Measurements from ENCODE around the gene TM9SF2. TPM values are rescaled to one million over a fixed set of nuclear protein-coding genes. Genes with fewer than 3 reads are reported as not detected.

The TM9SF2 gene
- total RNA-seq, 1 donor: 160 TPM

GRCh38 chr13:99463646-99464397, 37.5 kb upstream of the TM9SF2 start:
- H4K20me1 ChIP-seq (ENCODE audit: insufficient read depth, low read length): no peaks in the 10 kb centered on the region
- H3K79me2 ChIP-seq (ENCODE audit: insufficient read depth, low read length): no peaks in the 10 kb centered on the region
- H2AFZ ChIP-seq (ENCODE audit: low read length): no peak overlapping the region
- H3K27ac ChIP-seq (ENCODE audit: low read depth, low read length): no peak overlapping the region
- no peak for DNase-seq (ENCODE audit: insufficient read length, low spot score, missing footprints)
- no peaks in the 10 kb centered on the region for H3K9me3 ChIP-seq (ENCODE audit: low read depth, low read length)
- peaks cover 5% of the 10 kb centered on the region for H3K4me1 ChIP-seq (ENCODE audit: insufficient read depth, low read length)
- no peak for TF ChIP-seq CTCF (IDR thresholded peaks at IDR 0.05; ENCODE audit: extremely low read depth, low read depth, low read length)
- no peak overlapping the region for H3K4me3 ChIP-seq (ENCODE audit: insufficient read depth, low read length)
- peak overlapping the region; percentile 44 for H3K4me2 ChIP-seq (ENCODE audit: insufficient read depth, low read length)
- no peaks in the 10 kb centered on the region for H3K27me3 ChIP-seq (ENCODE audit: insufficient read depth, low read length)
- no peaks in the 10 kb centered on the region for H3K36me3 ChIP-seq (ENCODE audit: insufficient read depth, low read length)

- Histone ChIP-seq H3K4me2 (ENCODE audit: insufficient read depth, low read length) (peak overlapping the region; percentile 44), H3K36me3 (ENCODE audit: insufficient read depth, low read length) (no peaks in the 10 kb centered on the region), H4K20me1 (ENCODE audit: insufficient read depth, low read length) (no peaks in the 10 kb centered on the region), H3K27me3 (ENCODE audit: insufficient read depth, low read length) (no peaks in the 10 kb centered on the region), H3K4me1 (ENCODE audit: insufficient read depth, low read length) (peaks cover 5% of the 10 kb centered on the region), H3K79me2 (ENCODE audit: insufficient read depth, low read length) (no peaks in the 10 kb centered on the region), H2AFZ (ENCODE audit: low read length) (peak overlapping the region; percentile 76), H3K9me3 (ENCODE audit: low read depth, low read length) (no peaks in the 10 kb centered on the region), H3K4me3 (ENCODE audit: insufficient read depth, low read length) (peak overlapping the region; percentile 1), H3K27ac (ENCODE audit: low read depth, low read length) (no peak overlapping the region)
- TF ChIP-seq CTCF (IDR thresholded peaks at IDR 0.05; ENCODE audit: extremely low read depth, low read depth, low read length): no peak
- peak; percentile 31 for DNase-seq (ENCODE audit: insufficient read length, low spot score, missing footprints)
Observed at GRCh38 chr13:99464441-99464949, 36.8 kb upstream of the TM9SF2 start.

- H3K9me3 ChIP-seq (ENCODE audit: low read depth, low read length): no peaks in the 10 kb centered on the region
- no peak overlapping the region for H3K27ac ChIP-seq (ENCODE audit: low read depth, low read length)
- TF ChIP-seq CTCF (IDR thresholded peaks at IDR 0.05; ENCODE audit: extremely low read depth, low read depth, low read length): no peak
- H3K36me3 ChIP-seq (ENCODE audit: insufficient read depth, low read length): no peaks in the 10 kb centered on the region
- H3K4me1 ChIP-seq (ENCODE audit: insufficient read depth, low read length): peaks cover 5% of the 10 kb centered on the region
- no peak for DNase-seq (ENCODE audit: insufficient read length, low spot score, missing footprints)
- no peak overlapping the region for H2AFZ ChIP-seq (ENCODE audit: low read length)
- no peaks in the 10 kb centered on the region for H4K20me1 ChIP-seq (ENCODE audit: insufficient read depth, low read length)
- no peak overlapping the region for H3K4me2 ChIP-seq (ENCODE audit: insufficient read depth, low read length)
- H3K4me3 ChIP-seq (ENCODE audit: insufficient read depth, low read length): no peak overlapping the region
- no peaks in the 10 kb centered on the region for H3K27me3 ChIP-seq (ENCODE audit: insufficient read depth, low read length)
- no peaks in the 10 kb centered on the region for H3K79me2 ChIP-seq (ENCODE audit: insufficient read depth, low read length)
Observed at GRCh38 chr13:99465454-99465853, 35.8 kb upstream of the TM9SF2 start.

- Histone ChIP-seq H3K27me3 (ENCODE audit: insufficient read depth, low read length) (no peaks in the 10 kb centered on the region), H3K4me2 (ENCODE audit: insufficient read depth, low read length) (peak overlapping the region; percentile 36), H3K36me3 (ENCODE audit: insufficient read depth, low read length) (no peaks in the 10 kb centered on the region), H3K4me1 (ENCODE audit: insufficient read depth, low read length) (peaks cover 8% of the 10 kb centered on the region), H3K9me3 (ENCODE audit: low read depth, low read length) (no peaks in the 10 kb centered on the region), H4K20me1 (ENCODE audit: insufficient read depth, low read length) (no peaks in the 10 kb centered on the region), H3K4me3 (ENCODE audit: insufficient read depth, low read length) (no peak overlapping the region), H3K79me2 (ENCODE audit: insufficient read depth, low read length) (no peaks in the 10 kb centered on the region), H3K27ac (ENCODE audit: low read depth, low read length) (no peak overlapping the region), H2AFZ (ENCODE audit: low read length) (no peak overlapping the region)
- TF ChIP-seq CTCF (IDR thresholded peaks at IDR 0.05; ENCODE audit: extremely low read depth, low read depth, low read length): no peak
- peak; percentile 63 for DNase-seq (ENCODE audit: insufficient read length, low spot score, missing footprints)
Observed at GRCh38 chr13:99467764-99468163, 33.5 kb upstream of the TM9SF2 start.

Measured in osteoblast (primary cell).